SK-N-SH treated with all-trans-retinoic acid at 6 μM for 48 hours (cell line): Measurements from ENCODE around the gene VPS13C.

Source experiments
- ATAC-seq: fragments of 200-7000 bp; cut with Tn5 transposase; 3 replicates; pipeline ENCODE4 v1.9.1; 2020; ENCODE audit warnings: mild to moderate bottlenecking, moderate library complexity
- ARNTL ChIP-seq: fragments of 450-650 bp; formaldehyde crosslinking; IDR thresholded peaks from 2 replicates; pipeline ENCODE4 v1.5.0; 2020; ENCODE audit warnings: low read depth, mild to moderate bottlenecking, moderate library complexity, borderline replicate concordance
- BACH2 ChIP-seq: fragments of 250-450 bp; sonication (Bioruptor Pico); IDR thresholded peaks from 2 replicates; pipeline ENCODE4 v1.9.0; 2021; ENCODE audit warnings: mild to moderate bottlenecking, borderline replicate concordance
- CREB5 ChIP-seq: fragments of 250-450 bp; sonication (Bioruptor Pico); IDR thresholded peaks from 2 replicates; pipeline ENCODE4 v1.5.1; 2020; ENCODE audit warnings: low read depth, mild to moderate bottlenecking, moderate library complexity
- CSDC2 ChIP-seq: fragments of 250-450 bp; sonication (Bioruptor Pico); IDR thresholded peaks from 2 replicates; pipeline ENCODE4 v1.5.0; 2020; ENCODE audit warnings: mild to moderate bottlenecking, moderate library complexity
- CSRNP3 ChIP-seq: fragments of 250-450 bp; sonication (Bioruptor Pico); IDR thresholded peaks from 2 replicates; pipeline ENCODE4 v1.5.1; 2021; ENCODE audit warnings: mild to moderate bottlenecking, moderate library complexity
- GLIS3 ChIP-seq: fragments of 250-450 bp; sonication (Bioruptor Pico); IDR thresholded peaks from 2 replicates; pipeline ENCODE4 v1.5.0; 2020; ENCODE audit warnings: mild to moderate bottlenecking, moderate library complexity
- ISL1 ChIP-seq: fragments of 250-450 bp; sonication (Bioruptor Pico); IDR thresholded peaks from 2 replicates; pipeline ENCODE4 v2.1.2; 2022; ENCODE audit warnings: mild to moderate bottlenecking, moderate library complexity
- PATZ1 ChIP-seq: fragments of 250-450 bp; sonication (Bioruptor Pico); IDR thresholded peaks from 2 replicates; pipeline ENCODE4 v1.8.0; 2020; ENCODE audit warnings: mild to moderate bottlenecking, moderate library complexity, borderline replicate concordance
- POU6F1 ChIP-seq: fragments of 250-450 bp; sonication (Bioruptor Pico); IDR thresholded peaks from 2 replicates; pipeline ENCODE4 v1.8.0; 2021; ENCODE audit warnings: low read depth, mild to moderate bottlenecking, moderate library complexity, borderline replicate concordance
- PPARA ChIP-seq: fragments of 250-450 bp; sonication (Bioruptor Pico); IDR thresholded peaks from 2 replicates; pipeline ENCODE4 v1.5.0; 2020; ENCODE audit warnings: mild to moderate bottlenecking, borderline replicate concordance
- RARB ChIP-seq: fragments of 250-450 bp; sonication (Bioruptor Pico); IDR thresholded peaks from 2 replicates; pipeline ENCODE4 v1.8.0; 2021; ENCODE audit warnings: mild to moderate bottlenecking, moderate library complexity
- SNAI2 ChIP-seq: fragments of 250-450 bp; sonication (Bioruptor Pico); IDR thresholded peaks from 2 replicates; pipeline ENCODE4 v1.5.0; 2020; ENCODE audit warnings: mild to moderate bottlenecking, moderate library complexity
- TCF4 ChIP-seq: fragments of 250-450 bp; sonication (Bioruptor Pico); IDR thresholded peaks from 2 replicates; pipeline ENCODE4 v1.8.0; 2021; ENCODE audit warnings: mild to moderate bottlenecking, moderate library complexity, borderline replicate concordance
- TOX ChIP-seq: fragments of 250-450 bp; sonication (Bioruptor Pico); IDR thresholded peaks from 2 replicates; pipeline ENCODE4 v1.8.0; 2021; ENCODE audit warnings: mild to moderate bottlenecking, moderate library complexity, borderline replicate concordance
- ZC3H10 ChIP-seq: fragments of 250-450 bp; sonication (Bioruptor Pico); IDR thresholded peaks from 2 replicates; pipeline ENCODE4 v1.5.1; 2021; ENCODE audit warnings: mild to moderate bottlenecking, moderate library complexity
- ZFP3 ChIP-seq: fragments of 250-450 bp; sonication (Bioruptor Pico); IDR thresholded peaks from 2 replicates; pipeline ENCODE4 v1.5.0; 2020; ENCODE audit warnings: mild to moderate bottlenecking, moderate library complexity
- ZFP30 ChIP-seq: fragments of 450-650 bp; formaldehyde crosslinking; IDR thresholded peaks from 2 replicates; pipeline ENCODE4 v1.5.0; 2022; ENCODE audit warnings: mild to moderate bottlenecking, moderate library complexity
- ZNF565 ChIP-seq: fragments of 450-650 bp; formaldehyde crosslinking; conservative IDR thresholded peaks from 2 replicates; pipeline ENCODE4 v1.5.0; 2020; ENCODE audit warnings: low read depth, mild to moderate bottlenecking, moderate library complexity
- ZNF70 ChIP-seq: fragments of 450-650 bp; formaldehyde crosslinking; IDR thresholded peaks from 2 replicates; pipeline ENCODE4 v1.5.0; 2020; ENCODE audit warnings: mild to moderate bottlenecking, moderate library complexity
- ZNF8 ChIP-seq: fragments of 450-650 bp; formaldehyde crosslinking; IDR thresholded peaks from 2 replicates; pipeline ENCODE4 v1.5.0; 2020; ENCODE audit warnings: mild to moderate bottlenecking, moderate library complexity
- TF ChIP-seq, protein P1 (sequence below): fragments of 250-450 bp; sonication (Bioruptor Pico); IDR thresholded peaks from 2 replicates; pipeline ENCODE4 v1.5.0; 2020; ENCODE audit warnings: mild to moderate bottlenecking, moderate library complexity

VPS13C gene

DNA sequence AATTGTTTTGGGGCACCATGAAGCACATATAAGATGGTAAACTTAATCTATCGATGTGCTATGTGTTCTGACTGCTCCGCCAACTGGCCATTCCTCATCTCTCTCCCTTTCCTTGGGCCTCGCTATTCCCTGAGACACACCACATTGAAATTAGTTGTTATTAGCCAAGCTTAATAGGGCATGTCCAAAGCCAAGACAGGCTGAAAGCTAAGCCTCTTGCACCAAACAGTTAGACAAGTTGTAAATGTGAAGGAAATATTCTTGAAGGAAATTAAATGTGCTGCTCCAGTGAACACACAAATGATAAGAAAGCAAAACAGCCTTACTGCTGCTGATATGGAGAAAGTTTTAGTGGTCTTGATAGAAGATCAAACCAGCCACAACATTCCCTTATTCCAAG lies 45.8 kb upstream of the VPS13C start:
- no peak for TF ChIP-seq ZNF70
- TF ChIP-seq RARB (CRISPR knock-in tag) = no peak
- TF ChIP-seq ARNTL (CRISPR knock-in tag) = no peak
- TF ChIP-seq TOX = no peak
- no peak for TF ChIP-seq ZFP30
- ATAC-seq = no peak

GRCh38 chr15:62105266-62105665 lies 45.0 kb upstream of the VPS13C start:
- TF ChIP-seq GLIS3 (CRISPR knock-in tag) (no peak), TCF4 (no peak), PPARA (CRISPR knock-in tag) (no peak), ZFP30 (no peak), SNAI2 (no peak), ZNF70 (no peak), ZFP3 (no peak), CSRNP3 (CRISPR knock-in tag) (no peak), TOX (no peak), ZNF565 (no peak), CREB5 (CRISPR knock-in tag) (no peak), ZNF8 (CRISPR knock-in tag) (no peak), ZC3H10 (CRISPR knock-in tag) (no peak), POU6F1 (CRISPR knock-in tag) (no peak), CSDC2 (no peak), RARB (CRISPR knock-in tag) (no peak), PATZ1 (no peak), BACH2 (no peak)
- TF ChIP-seq, protein P1, sequence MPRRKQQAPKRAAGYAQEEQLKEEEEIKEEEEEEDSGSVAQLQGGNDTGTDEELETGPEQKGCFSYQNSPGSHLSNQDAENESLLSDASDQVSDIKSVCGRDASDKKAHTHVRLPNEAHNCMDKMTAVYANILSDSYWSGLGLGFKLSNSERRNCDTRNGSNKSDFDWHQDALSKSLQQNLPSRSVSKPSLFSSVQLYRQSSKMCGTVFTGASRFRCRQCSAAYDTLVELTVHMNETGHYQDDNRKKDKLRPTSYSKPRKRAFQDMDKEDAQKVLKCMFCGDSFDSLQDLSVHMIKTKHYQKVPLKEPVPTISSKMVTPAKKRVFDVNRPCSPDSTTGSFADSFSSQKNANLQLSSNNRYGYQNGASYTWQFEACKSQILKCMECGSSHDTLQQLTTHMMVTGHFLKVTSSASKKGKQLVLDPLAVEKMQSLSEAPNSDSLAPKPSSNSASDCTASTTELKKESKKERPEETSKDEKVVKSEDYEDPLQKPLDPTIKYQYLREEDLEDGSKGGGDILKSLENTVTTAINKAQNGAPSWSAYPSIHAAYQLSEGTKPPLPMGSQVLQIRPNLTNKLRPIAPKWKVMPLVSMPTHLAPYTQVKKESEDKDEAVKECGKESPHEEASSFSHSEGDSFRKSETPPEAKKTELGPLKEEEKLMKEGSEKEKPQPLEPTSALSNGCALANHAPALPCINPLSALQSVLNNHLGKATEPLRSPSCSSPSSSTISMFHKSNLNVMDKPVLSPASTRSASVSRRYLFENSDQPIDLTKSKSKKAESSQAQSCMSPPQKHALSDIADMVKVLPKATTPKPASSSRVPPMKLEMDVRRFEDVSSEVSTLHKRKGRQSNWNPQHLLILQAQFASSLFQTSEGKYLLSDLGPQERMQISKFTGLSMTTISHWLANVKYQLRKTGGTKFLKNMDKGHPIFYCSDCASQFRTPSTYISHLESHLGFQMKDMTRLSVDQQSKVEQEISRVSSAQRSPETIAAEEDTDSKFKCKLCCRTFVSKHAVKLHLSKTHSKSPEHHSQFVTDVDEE = no peak
- no peak for ATAC-seq

DNA sequence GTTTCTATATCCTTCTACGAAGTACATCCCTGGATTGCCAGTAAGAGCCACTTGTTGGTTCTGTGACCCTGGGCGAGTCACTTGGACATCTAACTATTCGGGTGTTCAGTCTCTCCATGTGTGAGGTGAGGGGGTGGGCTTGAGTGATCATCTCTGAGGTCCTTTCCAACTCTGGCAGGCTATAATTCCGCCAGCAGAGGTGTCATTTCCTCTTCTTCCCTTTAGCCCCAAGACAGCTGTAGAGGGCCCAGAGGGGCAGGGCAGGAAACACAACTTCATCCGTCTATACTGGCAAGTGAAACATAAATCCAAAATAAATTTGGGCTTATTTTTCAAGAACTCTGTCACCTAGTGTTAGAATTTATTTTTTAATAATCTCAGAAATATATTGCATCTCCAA lies 44.6 kb upstream of the VPS13C start:
- TF ChIP-seq ZFP30 (no peak), ZNF70 (no peak), GLIS3 (CRISPR knock-in tag) (no peak), CSDC2 (no peak), ISL1 (CRISPR knock-in tag) (no peak), ARNTL (CRISPR knock-in tag) (no peak), ZNF8 (CRISPR knock-in tag) (no peak), TOX (no peak), CREB5 (CRISPR knock-in tag) (no peak), ZFP3 (no peak), BACH2 (no peak), ZNF565 (no peak), ZC3H10 (CRISPR knock-in tag) (no peak)
- TF ChIP-seq, protein P1 = no peak
- TF ChIP-seq, all 23 proteins: peak for 0
- ATAC-seq = no peak
